Bronchial epithelial cell (primary cell): Measurements from ENCODE around the gene UGT2B17. TPM values are rescaled to one million over a fixed set of nuclear protein-coding genes. Genes with fewer than 3 reads are reported as not detected.

Source experiments
- DNase-seq: peaks from one replicate; pipeline ENCODE4 v3.0.0-alpha.2; 2010; ENCODE audit warnings: low read depth
- FAIRE-seq: peaks from 2 replicates; lab custom pipeline; 2011; peaks lifted over from hg19 to GRCh38; lab: Jason Lieb, UNC
- H3K27me3 ChIP-seq: 2 replicates; pipeline ENCODE4 v1.5.1; 2011; ENCODE audit warnings: low read length; ENCODE audit not compliant: control insufficient read depth, insufficient read depth
- H3K36me3 ChIP-seq: 2 replicates; pipeline ENCODE4 v1.5.1; 2011; ENCODE audit warnings: low read length; ENCODE audit not compliant: control insufficient read depth, insufficient read depth
- H3K4me3 ChIP-seq: 2 replicates; pipeline ENCODE4 v1.5.1; 2011; ENCODE audit warnings: mild to moderate bottlenecking, low read depth, low read length, control low read depth
- total RNA-seq: library from RNA; depleted of rRNA; stranded (reverse); fragments of >200 nt; gene quantifications from 2 replicates; pipeline ENCODE4 v1.2.1, GENCODE V29; 2014
- TF ChIP-seq, protein P1 (sequence below): IDR thresholded peaks from 2 replicates; pipeline ENCODE4 v1.5.1; 2011; ENCODE audit warnings: mild to moderate bottlenecking, moderate library complexity, low read length, control low read depth, inconsistent platforms; ENCODE audit not compliant: insufficient read depth, severe bottlenecking

The UGT2B17 gene
- total RNA-seq, 1 donor from 2014 or later, result not detected

GRCh38 chr4:68599150-68599549, 23.0 kb upstream of the UGT2B17 start:
- TF ChIP-seq, protein P1, sequence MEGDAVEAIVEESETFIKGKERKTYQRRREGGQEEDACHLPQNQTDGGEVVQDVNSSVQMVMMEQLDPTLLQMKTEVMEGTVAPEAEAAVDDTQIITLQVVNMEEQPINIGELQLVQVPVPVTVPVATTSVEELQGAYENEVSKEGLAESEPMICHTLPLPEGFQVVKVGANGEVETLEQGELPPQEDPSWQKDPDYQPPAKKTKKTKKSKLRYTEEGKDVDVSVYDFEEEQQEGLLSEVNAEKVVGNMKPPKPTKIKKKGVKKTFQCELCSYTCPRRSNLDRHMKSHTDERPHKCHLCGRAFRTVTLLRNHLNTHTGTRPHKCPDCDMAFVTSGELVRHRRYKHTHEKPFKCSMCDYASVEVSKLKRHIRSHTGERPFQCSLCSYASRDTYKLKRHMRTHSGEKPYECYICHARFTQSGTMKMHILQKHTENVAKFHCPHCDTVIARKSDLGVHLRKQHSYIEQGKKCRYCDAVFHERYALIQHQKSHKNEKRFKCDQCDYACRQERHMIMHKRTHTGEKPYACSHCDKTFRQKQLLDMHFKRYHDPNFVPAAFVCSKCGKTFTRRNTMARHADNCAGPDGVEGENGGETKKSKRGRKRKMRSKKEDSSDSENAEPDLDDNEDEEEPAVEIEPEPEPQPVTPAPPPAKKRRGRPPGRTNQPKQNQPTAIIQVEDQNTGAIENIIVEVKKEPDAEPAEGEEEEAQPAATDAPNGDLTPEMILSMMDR, result no peak
- FAIRE-seq (no peak), DNase-seq (peak; percentile 29)
- no peaks in the 10 kb centered on the region for H3K36me3 ChIP-seq
- H3K4me3 ChIP-seq, result no peak overlapping the region
- no peaks in the 10 kb centered on the region for H3K27me3 ChIP-seq

GRCh38 chr4:68597482-68597881, 21.4 kb upstream of the UGT2B17 start:
- H3K4me3 ChIP-seq, result no peak overlapping the region

GRCh38 chr4:68594678-68595077, 18.6 kb upstream of the UGT2B17 start:
- FAIRE-seq (no peak), DNase-seq (no peak)
- no peaks in the 10 kb centered on the region for H3K36me3 ChIP-seq
- TF ChIP-seq, protein P1, result no peak
- no peaks in the 10 kb centered on the region for H3K27me3 ChIP-seq
- no peak overlapping the region for H3K4me3 ChIP-seq

More at GRCh38 chr4:68597482-68597881, 21.4 kb upstream of the UGT2B17 start:
- TF ChIP-seq, protein P1, result no peak
- DNase-seq (no peak), FAIRE-seq (no peak)
- Histone ChIP-seq H3K27me3 (no peaks in the 10 kb centered on the region), H3K36me3 (no peaks in the 10 kb centered on the region)

DNA sequence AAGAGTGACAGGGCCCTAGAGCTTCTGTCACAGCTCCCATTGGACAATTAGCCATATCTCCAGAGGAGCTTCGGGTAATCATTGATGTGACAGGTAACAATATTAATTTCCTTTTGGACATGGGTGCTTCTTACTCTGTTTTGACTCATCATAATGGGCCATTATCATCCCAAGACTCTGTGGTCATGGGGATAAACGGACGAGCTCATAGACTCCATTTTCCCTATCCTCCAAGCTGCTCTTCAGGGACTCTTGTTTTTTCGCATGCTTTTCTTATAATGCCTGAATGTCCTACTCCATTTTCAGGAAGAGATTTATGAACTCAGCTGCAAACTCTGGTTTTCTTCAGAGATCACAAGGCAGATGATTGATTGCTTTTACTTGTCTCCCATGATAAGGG, 17.0 kb upstream of the UGT2B17 start:
- no peak for FAIRE-seq
- DNase-seq, result no peak
- TF ChIP-seq, protein P1, result no peak
- Histone ChIP-seq H3K4me3 (no peak overlapping the region), H3K36me3 (no peaks in the 10 kb centered on the region), H3K27me3 (no peaks in the 10 kb centered on the region)

DNA sequence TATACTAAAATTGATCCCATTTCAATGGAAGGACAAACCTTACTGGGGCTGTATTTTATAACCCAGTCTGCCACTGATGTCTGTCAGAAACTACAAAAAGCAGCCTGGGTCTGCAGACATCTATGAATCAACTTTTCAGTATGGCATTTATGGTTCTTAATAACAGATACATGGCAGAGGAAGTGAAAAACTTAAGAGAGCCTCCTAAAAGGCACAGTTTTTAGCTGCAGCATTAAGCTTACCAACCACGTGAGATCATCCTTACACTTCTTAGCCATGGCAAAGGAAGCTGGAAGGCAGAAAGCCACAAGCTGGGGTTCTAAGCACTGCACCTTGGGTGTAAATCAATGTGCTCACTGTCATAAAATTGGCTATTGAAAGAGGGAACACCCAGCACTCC, 16.6 kb upstream of the UGT2B17 start:
- FAIRE-seq (no peak), DNase-seq (no peak)
- TF ChIP-seq, protein P1, result no peak

DNA sequence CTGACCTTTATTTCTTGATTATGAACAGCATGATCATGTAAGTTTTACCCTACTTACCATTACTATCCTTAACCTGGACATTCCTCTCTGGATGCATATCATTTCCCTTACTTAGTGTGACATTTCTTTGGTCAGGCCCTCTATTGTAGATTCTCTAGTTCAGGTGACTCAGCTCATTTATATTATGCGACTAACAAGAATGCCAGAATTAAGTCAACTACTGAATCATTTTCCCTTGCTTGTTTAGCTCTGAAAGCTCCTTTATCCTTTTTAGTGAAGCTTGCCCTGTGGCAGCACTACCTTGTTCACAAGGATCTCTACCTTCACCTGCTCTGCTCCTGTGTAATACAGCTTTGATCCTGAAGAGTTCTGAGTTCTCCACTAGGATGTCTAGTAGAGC, 15.1 kb upstream of the UGT2B17 start:
- peak; percentile 68 for DNase-seq
- no peak overlapping the region for H3K4me3 ChIP-seq
- no peaks in the 10 kb centered on the region for H3K27me3 ChIP-seq
- TF ChIP-seq, protein P1, result no peak
- no peaks in the 10 kb centered on the region for H3K36me3 ChIP-seq
- FAIRE-seq, result no peak

More for the DNA sequence above, 16.6 kb upstream of the UGT2B17 start:
- Histone ChIP-seq H3K4me3 (no peak overlapping the region), H3K27me3 (no peaks in the 10 kb centered on the region), H3K36me3 (no peaks in the 10 kb centered on the region)
